Measurements from ENCODE around the gene GRM8.

The GRM8 gene

DNA sequence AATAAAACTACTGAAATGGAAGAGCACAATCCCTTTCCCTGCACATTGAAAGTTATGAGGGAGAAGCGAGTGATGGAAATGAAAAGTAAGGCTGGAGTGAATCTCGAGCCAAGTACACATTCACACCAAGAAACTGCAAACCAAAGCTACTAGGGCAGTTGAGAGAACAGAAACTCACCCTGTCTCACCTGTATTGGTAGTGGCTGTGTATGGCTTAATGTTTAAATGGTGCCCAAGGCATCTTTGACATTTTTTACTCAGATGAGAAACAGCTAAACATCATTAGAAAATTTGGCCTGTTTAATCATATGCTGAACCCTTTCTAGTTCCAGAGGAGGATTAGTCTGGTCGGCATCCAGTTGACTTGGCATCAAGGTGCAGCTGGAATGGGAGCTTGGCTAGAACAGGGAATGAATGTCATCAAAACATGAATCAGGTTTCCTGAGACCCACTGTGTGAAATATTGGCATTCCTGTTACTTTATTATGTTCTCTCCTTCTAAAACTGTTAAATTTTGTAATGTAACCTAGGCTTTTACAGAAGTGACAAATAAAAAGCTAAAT lies 840.8 kb downstream of the GRM8 start:
- in situ Hi-C loops (cut with MboI; ENCODE audit: low sequenced_read_pairs, unreplicated experiment): no loop called here
- TF ChIP-seq, protein P1, sequence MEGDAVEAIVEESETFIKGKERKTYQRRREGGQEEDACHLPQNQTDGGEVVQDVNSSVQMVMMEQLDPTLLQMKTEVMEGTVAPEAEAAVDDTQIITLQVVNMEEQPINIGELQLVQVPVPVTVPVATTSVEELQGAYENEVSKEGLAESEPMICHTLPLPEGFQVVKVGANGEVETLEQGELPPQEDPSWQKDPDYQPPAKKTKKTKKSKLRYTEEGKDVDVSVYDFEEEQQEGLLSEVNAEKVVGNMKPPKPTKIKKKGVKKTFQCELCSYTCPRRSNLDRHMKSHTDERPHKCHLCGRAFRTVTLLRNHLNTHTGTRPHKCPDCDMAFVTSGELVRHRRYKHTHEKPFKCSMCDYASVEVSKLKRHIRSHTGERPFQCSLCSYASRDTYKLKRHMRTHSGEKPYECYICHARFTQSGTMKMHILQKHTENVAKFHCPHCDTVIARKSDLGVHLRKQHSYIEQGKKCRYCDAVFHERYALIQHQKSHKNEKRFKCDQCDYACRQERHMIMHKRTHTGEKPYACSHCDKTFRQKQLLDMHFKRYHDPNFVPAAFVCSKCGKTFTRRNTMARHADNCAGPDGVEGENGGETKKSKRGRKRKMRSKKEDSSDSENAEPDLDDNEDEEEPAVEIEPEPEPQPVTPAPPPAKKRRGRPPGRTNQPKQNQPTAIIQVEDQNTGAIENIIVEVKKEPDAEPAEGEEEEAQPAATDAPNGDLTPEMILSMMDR (IDR thresholded peaks at IDR 0.05; ENCODE audit: borderline replicate concordance, control extremely low read depth, extremely low read depth, insufficient read depth, missing control alignments): no peak
- no peak for DNase-seq (ENCODE audit: low spot score)

DNA sequence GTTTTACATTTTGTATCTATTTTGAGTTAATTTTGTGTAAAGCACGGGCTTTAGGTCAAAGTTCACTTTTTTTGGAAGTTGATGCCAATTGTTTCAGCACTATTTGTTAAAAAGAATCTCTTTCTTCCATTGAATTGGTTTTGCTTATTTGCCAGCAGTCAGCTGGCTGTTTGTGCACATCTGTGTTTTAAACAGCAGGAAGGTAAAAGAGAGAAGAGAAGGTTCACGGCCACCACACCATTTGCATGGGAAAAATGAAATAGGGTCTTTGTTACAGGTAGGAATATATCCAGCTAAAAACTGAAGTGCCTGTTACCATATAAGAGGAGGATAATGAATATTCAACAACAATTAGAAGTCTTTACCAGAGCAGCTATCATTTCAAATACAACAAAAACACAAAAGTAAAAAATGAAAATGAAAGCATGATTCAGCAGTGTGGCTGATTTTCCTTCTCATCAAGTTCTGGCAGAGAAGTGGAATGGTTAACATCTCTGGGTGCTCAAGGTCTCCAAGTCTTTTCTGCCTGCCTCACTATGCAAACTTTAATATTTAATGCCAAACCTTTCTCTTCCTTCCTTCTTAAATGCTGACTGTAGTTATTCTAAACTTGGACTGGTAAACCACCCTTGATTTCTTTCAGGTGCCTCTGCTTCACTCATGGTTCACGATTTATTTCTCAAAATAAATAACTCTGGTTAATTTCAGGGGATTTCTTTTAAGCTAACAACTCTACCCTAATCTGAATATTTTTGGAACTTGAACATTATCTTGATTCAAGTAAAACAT lies 841.5 kb downstream of the GRM8 start:
- TF ChIP-seq, protein P1 (IDR thresholded peaks at IDR 0.05; ENCODE audit: borderline replicate concordance, control extremely low read depth, extremely low read depth, insufficient read depth, missing control alignments): no peak
- in situ Hi-C loops (cut with MboI; ENCODE audit: low sequenced_read_pairs, unreplicated experiment): no loop called here
- DNase-seq (ENCODE audit: low spot score): peak; percentile 10

DNA sequence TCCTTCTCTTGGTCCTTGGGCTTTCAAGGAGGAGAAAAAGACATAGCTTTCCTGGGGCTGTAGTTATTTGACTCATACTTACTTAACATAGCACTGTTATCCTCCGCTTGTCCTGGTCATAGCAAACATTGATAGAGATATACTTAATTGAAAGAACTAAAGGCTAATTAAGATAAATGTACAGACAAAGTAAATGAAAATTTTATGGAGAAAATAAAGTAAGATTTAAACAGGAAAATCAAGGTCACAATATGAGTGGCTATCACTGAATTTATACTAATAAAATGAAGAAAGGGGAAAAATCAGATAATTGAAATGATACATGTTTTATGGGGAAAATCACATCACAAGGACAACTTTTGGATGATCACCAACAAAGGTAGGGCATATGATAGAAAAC lies 849.7 kb downstream of the GRM8 start:
- in situ Hi-C loops (cut with MboI; ENCODE audit: low sequenced_read_pairs, unreplicated experiment): no loop called here
- DNase-seq (ENCODE audit: low spot score): no peak
- TF ChIP-seq, protein P1 (IDR thresholded peaks at IDR 0.05; ENCODE audit: borderline replicate concordance, control extremely low read depth, extremely low read depth, insufficient read depth, missing control alignments): no peak

DNA sequence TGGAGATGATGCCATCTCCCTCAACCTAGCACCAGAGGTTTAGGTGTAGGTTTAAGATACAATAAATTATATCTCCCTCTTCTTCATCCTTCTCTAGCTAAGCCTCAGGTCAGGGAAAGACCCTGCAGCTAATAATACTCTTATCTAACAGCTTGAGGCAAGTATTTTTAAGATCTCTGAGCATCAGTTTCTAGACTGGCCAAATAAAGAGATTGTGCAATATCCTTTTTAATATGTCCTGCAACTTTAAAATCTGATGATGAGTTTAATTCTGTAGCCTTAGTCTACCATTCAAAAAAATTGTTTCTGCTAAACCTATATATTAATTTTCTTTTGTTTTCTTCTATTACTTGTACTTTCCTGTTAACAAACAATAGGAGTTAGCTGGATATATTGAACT lies 850.8 kb downstream of the GRM8 start:
- DNase-seq (ENCODE audit: low spot score): no peak
- in situ Hi-C loops (cut with MboI; ENCODE audit: low sequenced_read_pairs, unreplicated experiment): no loop called here
- TF ChIP-seq, protein P1 (IDR thresholded peaks at IDR 0.05; ENCODE audit: borderline replicate concordance, control extremely low read depth, extremely low read depth, insufficient read depth, missing control alignments): no peak

DNA sequence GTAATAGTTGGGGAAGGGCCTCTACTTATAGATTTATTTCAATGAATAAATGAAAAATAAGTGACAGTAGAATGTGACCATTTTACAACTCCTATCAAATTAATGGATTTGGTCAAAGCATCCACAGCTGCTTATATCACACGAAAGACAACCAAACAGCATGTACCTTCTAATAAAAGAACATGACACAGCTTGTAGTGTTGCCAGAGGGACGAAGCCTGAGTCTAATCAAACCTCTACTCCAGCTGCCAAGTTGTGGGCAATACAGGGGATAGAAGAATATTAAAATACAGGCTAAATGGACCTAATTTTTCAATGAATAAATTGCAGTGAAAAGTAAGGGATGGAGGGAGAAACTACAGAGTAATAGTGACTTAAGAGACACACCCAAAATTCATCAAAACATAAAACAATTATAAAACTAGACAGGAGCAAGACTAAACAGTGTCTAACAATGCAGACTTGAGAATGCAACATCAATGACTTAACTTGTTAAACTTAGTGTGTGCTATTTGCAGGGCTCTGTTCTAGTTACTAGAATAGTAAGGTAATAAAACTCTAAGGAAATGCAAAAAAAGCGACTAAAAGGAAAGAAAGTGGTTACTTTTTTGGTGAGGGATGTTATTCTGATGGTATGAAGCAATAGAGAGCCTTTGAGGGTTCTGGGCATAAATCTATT lies 853.8 kb downstream of the GRM8 start:
- in situ Hi-C loops (cut with MboI; ENCODE audit: low sequenced_read_pairs, unreplicated experiment): no loop called here

DNA sequence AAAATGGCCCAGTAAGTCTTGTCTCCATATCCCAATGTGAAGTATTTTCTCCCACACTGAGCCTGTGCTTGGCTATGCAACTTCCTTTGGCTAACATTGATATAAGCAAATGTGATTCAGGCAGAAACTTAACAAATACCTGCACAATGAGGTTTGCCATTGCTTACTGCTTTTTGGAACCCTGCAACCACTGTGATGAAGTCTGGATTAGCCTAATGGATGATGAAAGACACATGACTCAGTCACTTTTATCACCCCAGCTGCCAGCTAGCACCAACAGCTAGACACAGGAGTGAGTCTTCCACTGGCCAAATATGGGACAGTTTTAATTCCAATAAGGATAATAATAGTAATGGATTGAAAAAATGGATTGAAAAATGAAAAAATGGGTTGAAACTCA lies 854.5 kb downstream of the GRM8 start:
- in situ Hi-C loops (cut with MboI; ENCODE audit: low sequenced_read_pairs, unreplicated experiment): no loop called here
- DNase-seq (ENCODE audit: low spot score): no peak
- TF ChIP-seq, protein P1 (IDR thresholded peaks at IDR 0.05; ENCODE audit: borderline replicate concordance, control extremely low read depth, extremely low read depth, insufficient read depth, missing control alignments): no peak

More for the DNA sequence above, 853.8 kb downstream of the GRM8 start:
- DNase-seq (ENCODE audit: low spot score): no peak
- TF ChIP-seq, protein P1 (IDR thresholded peaks at IDR 0.05; ENCODE audit: borderline replicate concordance, control extremely low read depth, extremely low read depth, insufficient read depth, missing control alignments): no peak

Data from GM13976 (cell line).